Measurements from ENCODE around the gene RNASEH2C. TPM values are rescaled to one million over a fixed set of nuclear protein-coding genes. Genes with fewer than 3 reads are reported as not detected.

The RNASEH2C gene
- total RNA-seq = 55.6 and 59.7 TPM in 2 replicates

DNA sequence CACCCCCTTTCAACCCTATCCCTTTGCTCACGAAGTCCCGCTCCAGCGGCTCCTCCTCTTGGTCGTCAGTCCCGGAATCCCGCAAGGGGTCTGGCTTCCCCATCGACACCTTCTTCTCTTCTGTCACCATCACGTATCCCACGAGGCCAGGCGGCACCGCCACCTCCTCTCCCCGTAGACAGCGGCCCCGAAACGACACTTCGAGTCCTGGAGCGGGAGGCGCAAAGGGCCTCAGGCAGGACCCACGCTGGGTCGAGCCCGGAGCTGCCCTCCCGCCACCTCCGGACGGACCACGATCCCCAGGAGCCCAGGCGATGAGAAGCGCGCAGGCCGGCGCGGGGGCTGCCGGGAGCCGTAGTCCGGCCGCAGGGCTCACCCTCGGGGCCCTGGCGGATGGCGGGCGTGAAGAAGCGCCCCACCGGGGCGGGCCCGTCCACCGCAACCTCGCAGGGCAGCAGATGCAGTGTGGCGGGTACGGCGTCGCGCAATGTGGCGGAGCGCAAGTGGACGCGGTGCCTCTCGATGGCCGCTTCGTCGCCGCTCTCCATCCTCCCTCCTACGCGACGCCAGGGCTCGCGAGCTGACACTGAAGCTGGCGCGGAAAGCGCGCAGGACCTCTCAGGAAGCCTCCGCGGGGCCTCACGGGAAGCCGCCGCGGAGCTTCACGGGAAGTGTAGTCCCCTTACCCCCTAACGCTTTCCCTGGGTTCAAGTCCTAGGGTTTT lies at the start of gene RNASEH2C:
Gene RNASEH2C, minus strand, starts transcription at position 588 of the 724 bp plus-strand sequence. Its CDS starts 40 bp downstream, at position 548.

DNA sequence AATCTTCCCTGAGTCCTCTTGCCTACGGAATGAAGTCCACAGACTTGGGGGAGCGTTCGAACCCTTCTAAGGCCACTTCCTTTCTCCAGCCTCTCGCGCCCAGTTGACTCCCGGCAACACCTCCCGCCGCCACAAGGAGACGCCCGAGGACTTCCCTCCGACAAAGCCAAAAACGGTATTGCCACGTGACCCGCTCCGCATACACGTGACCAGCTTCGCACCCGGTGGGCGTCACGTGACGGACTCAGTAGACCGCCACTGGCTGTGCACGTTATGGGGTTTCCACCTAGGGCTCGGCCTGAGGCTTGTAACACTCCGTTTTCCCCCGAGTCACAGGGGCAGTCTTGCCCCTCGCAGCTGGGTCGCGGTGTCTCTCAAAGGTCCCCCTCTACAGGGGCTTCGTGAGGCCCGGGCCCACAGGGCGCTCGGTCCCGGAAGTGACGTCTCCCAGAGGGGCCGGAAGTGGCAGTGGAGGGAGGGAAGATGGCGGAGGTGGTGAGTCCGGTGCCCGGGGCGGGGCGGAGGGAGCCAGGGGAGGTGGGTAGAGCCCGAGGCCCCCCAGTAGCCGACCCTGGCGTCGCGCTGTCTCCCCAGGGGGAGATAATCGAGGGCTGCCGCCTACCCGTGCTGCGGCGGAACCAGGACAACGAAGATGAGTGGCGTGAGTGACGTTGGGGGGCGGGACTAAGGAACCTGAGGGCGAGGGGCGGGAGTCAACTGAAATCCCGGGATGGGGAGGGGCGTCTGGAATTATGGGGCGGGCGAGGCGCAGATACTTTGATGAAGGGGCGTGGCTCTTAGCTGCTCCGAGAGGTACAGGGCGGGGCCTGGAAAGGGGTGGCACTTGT lies 8.6 kb downstream of the RNASEH2C start, which contains the start of gene KAT5:
Gene KAT5, plus strand, starts transcription at position 468 of the 848 bp plus-strand sequence. Its CDS starts 16 bp downstream, at position 484.

Other genes with a start within 250 kb of the RNASEH2C start
- gene MALAT1, start 221.8 kb downstream of the RNASEH2C start, total RNA-seq = 13,505 and 18,804 TPM in 2 replicates
- gene SCYL1, start 195.7 kb downstream of the RNASEH2C start, total RNA-seq = 78.7 and 105 TPM in 2 replicates
- gene LTBP3, start 162.4 kb downstream of the RNASEH2C start, total RNA-seq = 34.2 and 59.6 TPM in 2 replicates
- gene ZNRD2, start 150.3 kb downstream of the RNASEH2C start, total RNA-seq = 35.2 and 53.6 TPM in 2 replicates
- gene FAM89B, start 148.3 kb downstream of the RNASEH2C start, total RNA-seq = 13.1 and 16.9 TPM in 2 replicates
- gene EHBP1L1, start 144.7 kb downstream of the RNASEH2C start, total RNA-seq = 68.8 and 73.9 TPM in 2 replicates
- 0.11 TPM in 1 of 2 replicates, not detected in the other for gene KCNK7, start 125.0 kb downstream of the RNASEH2C start, total RNA-seq
- gene MAP3K11, start 106.6 kb downstream of the RNASEH2C start, total RNA-seq = 23.5 and 29.0 TPM in 2 replicates
- 16.3 and 19.0 TPM in 2 replicates for gene PCNX3, start 105.0 kb downstream of the RNASEH2C start, total RNA-seq
- gene SIPA1, start 82.7 kb downstream of the RNASEH2C start, total RNA-seq = 20.6 and 30.1 TPM in 2 replicates
- gene RELA, start 57.9 kb downstream of the RNASEH2C start, total RNA-seq = 16.0 and 17.9 TPM in 2 replicates
- gene KAT5, start 8.5 kb downstream of the RNASEH2C start, total RNA-seq = 44.0 and 51.5 TPM in 2 replicates
- gene AP5B1, start 60.2 kb upstream of the RNASEH2C start, total RNA-seq = 6.5 and 8.0 TPM in 2 replicates
- not detected in 2 replicates for gene OVOL1, start 66.3 kb upstream of the RNASEH2C start, total RNA-seq
- 0.44 and 0.75 TPM in 2 replicates for gene SNX32, start 113.2 kb upstream of the RNASEH2C start, total RNA-seq
- gene CFL1, start 137.4 kb upstream of the RNASEH2C start, total RNA-seq = 904 and 1,254 TPM in 2 replicates
- 61.0 and 61.1 TPM in 2 replicates for gene MUS81, start 139.6 kb upstream of the RNASEH2C start, total RNA-seq
- 37.7 and 62.2 TPM in 2 replicates for gene EFEMP2, start 152.0 kb upstream of the RNASEH2C start, total RNA-seq
- gene CTSW, start 159.0 kb upstream of the RNASEH2C start, total RNA-seq = 0.12 TPM in 1 of 2 replicates, not detected in the other
- gene FIBP, start 167.7 kb upstream of the RNASEH2C start, total RNA-seq = 185 and 189 TPM in 2 replicates
- gene CCDC85B, start 169.9 kb upstream of the RNASEH2C start, total RNA-seq = 93.9 and 99.7 TPM in 2 replicates
- gene FOSL1, start 179.6 kb upstream of the RNASEH2C start, total RNA-seq = 21.4 and 63.9 TPM in 2 replicates
- 28.2 and 37.5 TPM in 2 replicates for gene C11orf68, start 198.3 kb upstream of the RNASEH2C start, total RNA-seq
- gene DRAP1, start 198.6 kb upstream of the RNASEH2C start, total RNA-seq = 313 and 580 TPM in 2 replicates
- 0.11 and 0.37 TPM in 2 replicates for gene TSGA10IP, start 224.7 kb upstream of the RNASEH2C start, total RNA-seq
- 66.6 and 68.2 TPM in 2 replicates for gene SART1, start 240.9 kb upstream of the RNASEH2C start, total RNA-seq